Measurements from ENCODE around the gene CLDN2. TPM values are rescaled to one million over a fixed set of nuclear protein-coding genes. Genes with fewer than 3 reads are reported as not detected.

The CLDN2 gene
- total RNA-seq, 2 donors from 2014 or later, result not detected

- H3K27me3 ChIP-seq (ENCODE audit: control insufficient read depth, insufficient read depth, low read length, poor library complexity, severe bottlenecking), result peaks cover 7% of the 10 kb centered on the region
- WGBS, 2 experiments (ENCODE audit: insufficient coverage in 1 of 2, insufficient read length in 1 of 2), result 33% methylated on average over 1 of the region's 1 CpG; no CpG with 5 or more reads in 1 of the 2 experiments
- Mint-ChIP-seq H3K4me3 (no peak overlapping the region), H3K36me3 (ENCODE audit: low read depth) (no peaks in the 10 kb centered on the region), H3K27me3 (ENCODE audit: insufficient read depth) (peaks cover 31% of the 10 kb centered on the region), H3K27ac (no peak overlapping the region), H3K4me1 (peaks cover 12% of the 10 kb centered on the region), H3K9me3 (peaks cover 57% of the 10 kb centered on the region)
- H3K9ac ChIP-seq (ENCODE audit: extremely low read depth, low read length, poor library complexity, severe bottlenecking), result no peak overlapping the region
- peak; percentile 70 for TF ChIP-seq CTCF (conservative IDR thresholded peaks at IDR 0.05)
- no peak for DNase-seq
- no peaks in the 10 kb centered on the region for H3K9me3 ChIP-seq (ENCODE audit: control insufficient read depth, low read length)
- no peak overlapping the region for H3K27ac ChIP-seq (ENCODE audit: low read depth, low read length)
- H3K36me3 ChIP-seq (ENCODE audit: control insufficient read depth, insufficient read depth, low read length), result no peaks in the 10 kb centered on the region
- no peak overlapping the region for H3K4me3 ChIP-seq (ENCODE audit: low read length)
- H3K4me1 ChIP-seq (ENCODE audit: control insufficient read depth, insufficient read depth, low read length), result no peaks in the 10 kb centered on the region
Observed at GRCh38 chrX:106898462-106898861, 21.7 kb upstream of the CLDN2 start.

- Histone ChIP-seq H3K27me3 (ENCODE audit: control insufficient read depth, insufficient read depth, low read length, poor library complexity, severe bottlenecking) (peaks cover 7% of the 10 kb centered on the region), H3K4me3 (ENCODE audit: low read length) (no peak overlapping the region), H3K36me3 (ENCODE audit: control insufficient read depth, insufficient read depth, low read length) (no peaks in the 10 kb centered on the region), H3K4me1 (ENCODE audit: control insufficient read depth, insufficient read depth, low read length) (peaks cover 5% of the 10 kb centered on the region), H3K9me3 (ENCODE audit: control insufficient read depth, low read length) (no peaks in the 10 kb centered on the region), H3K9ac (ENCODE audit: extremely low read depth, low read length, poor library complexity, severe bottlenecking) (no peak overlapping the region), H3K27ac (ENCODE audit: low read depth, low read length) (no peak overlapping the region)
- peaks cover 15% of the 10 kb centered on the region for H3K4me1 Mint-ChIP-seq
- H3K27me3 Mint-ChIP-seq (ENCODE audit: insufficient read depth), result peaks cover 31% of the 10 kb centered on the region
- no peak overlapping the region for H3K27ac Mint-ChIP-seq
- no peak overlapping the region for H3K4me3 Mint-ChIP-seq
- no peak for DNase-seq
- TF ChIP-seq CTCF (conservative IDR thresholded peaks at IDR 0.05), result no peak
- 79% methylated on average over 1 of the region's 2 CpGs; no CpG with 5 or more reads in 1 of the 2 experiments for WGBS, 2 experiments (ENCODE audit: insufficient coverage in 1 of 2, insufficient read length in 1 of 2)
- H3K36me3 Mint-ChIP-seq (ENCODE audit: low read depth), result no peaks in the 10 kb centered on the region
- peaks cover 58% of the 10 kb centered on the region for H3K9me3 Mint-ChIP-seq
Observed at GRCh38 chrX:106899276-106899675, 20.9 kb upstream of the CLDN2 start.

- Histone ChIP-seq H3K9ac (ENCODE audit: extremely low read depth, low read length, poor library complexity, severe bottlenecking) (no peak overlapping the region), H3K27ac (ENCODE audit: low read depth, low read length) (no peak overlapping the region), H3K27me3 (ENCODE audit: control insufficient read depth, insufficient read depth, low read length, poor library complexity, severe bottlenecking) (peaks cover 7% of the 10 kb centered on the region), H3K36me3 (ENCODE audit: control insufficient read depth, insufficient read depth, low read length) (no peaks in the 10 kb centered on the region), H3K4me3 (ENCODE audit: low read length) (no peak overlapping the region), H3K9me3 (ENCODE audit: control insufficient read depth, low read length) (no peaks in the 10 kb centered on the region), H3K4me1 (ENCODE audit: control insufficient read depth, insufficient read depth, low read length) (peaks cover 5% of the 10 kb centered on the region)
- no peak for DNase-seq
- 100% methylated on average over 1 of the region's 1 CpG; no CpG with 5 or more reads in 1 of the 2 experiments for WGBS, 2 experiments (ENCODE audit: insufficient coverage in 1 of 2, insufficient read length in 1 of 2)
- peaks cover 32% of the 10 kb centered on the region for H3K27me3 Mint-ChIP-seq (ENCODE audit: insufficient read depth)
- peaks cover 15% of the 10 kb centered on the region for H3K4me1 Mint-ChIP-seq
- H3K36me3 Mint-ChIP-seq (ENCODE audit: low read depth), result no peaks in the 10 kb centered on the region
- no peak overlapping the region for H3K27ac Mint-ChIP-seq
- no peak overlapping the region for H3K4me3 Mint-ChIP-seq
- no peak for TF ChIP-seq CTCF (conservative IDR thresholded peaks at IDR 0.05)
- H3K9me3 Mint-ChIP-seq, result peaks cover 63% of the 10 kb centered on the region
Observed at GRCh38 chrX:106899841-106900240, 20.4 kb upstream of the CLDN2 start.
